ENCODE results near the gene ABO. TPM values are rescaled to one million over a fixed set of nuclear protein-coding genes. Genes with fewer than 3 reads are reported as not detected.

ABO gene
- total RNA-seq, 4 donors from 2014 or later: 1.8 to 7.3 (median 4.0) TPM

DNA sequence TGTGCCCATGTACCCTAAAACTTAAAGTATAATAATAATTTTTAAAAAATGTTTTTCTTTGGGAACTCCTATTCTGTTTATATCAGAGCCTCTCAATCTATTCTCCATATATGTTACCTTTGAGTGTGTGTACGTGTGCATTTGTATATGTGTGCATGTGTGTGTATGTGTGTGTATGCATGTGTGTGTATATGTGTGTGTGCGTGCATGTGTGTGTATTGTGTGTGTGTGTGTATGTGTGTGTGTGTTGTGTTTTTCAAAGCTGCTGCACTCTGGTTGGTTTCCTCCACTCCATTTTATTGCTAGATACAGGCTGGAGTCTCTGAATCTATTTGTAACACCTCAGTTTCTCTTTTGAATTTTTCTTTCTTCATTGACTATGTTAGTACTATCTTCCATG lies 41.0 kb upstream of the ABO start:
- DNase-seq (ENCODE audit: low spot score) (no peak), ATAC-seq (ENCODE audit: low FRiP score) (no peak)
- TF ChIP-seq CTCF (IDR thresholded peaks at IDR 0.05): no peak

- ATAC-seq (ENCODE audit: low FRiP score) (no peak), DNase-seq (ENCODE audit: low spot score) (no peak)
- TF ChIP-seq CTCF (IDR thresholded peaks at IDR 0.05): no peak
These were observed 34.6 kb upstream of the ABO start for GRCh38 chr9:133309608-133310007.

DNA sequence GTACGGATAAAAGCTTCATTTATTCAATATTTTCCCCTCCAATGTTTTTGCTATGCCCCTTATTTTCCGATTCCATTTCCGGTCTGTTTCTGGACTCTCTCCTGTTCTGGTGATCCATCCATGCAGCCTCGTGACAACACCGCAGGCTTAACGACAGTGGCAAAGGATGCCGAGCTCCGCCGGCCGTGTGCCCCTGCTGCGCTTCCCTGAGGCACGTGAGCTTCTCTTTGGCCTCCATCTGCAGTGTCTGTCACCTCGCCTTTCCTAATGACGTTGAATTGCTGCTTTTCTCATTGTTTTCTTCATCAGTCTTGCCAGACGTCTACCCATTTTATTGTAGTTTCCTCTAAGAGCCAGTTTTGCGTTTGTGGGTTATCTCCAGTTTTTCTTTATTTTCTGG lies 32.3 kb upstream of the ABO start:
- DNase-seq (ENCODE audit: low spot score) (no peak), ATAC-seq (ENCODE audit: low FRiP score) (no peak)
- TF ChIP-seq CTCF (IDR thresholded peaks at IDR 0.05): no peak

GRCh38 chr9:133306242-133307204 lies 31.5 kb upstream of the ABO start:
- TF ChIP-seq CTCF (IDR thresholded peaks at IDR 0.05): no peak
- DNase-seq (ENCODE audit: low spot score) (no peak), ATAC-seq (ENCODE audit: low FRiP score) (no peak)

GRCh38 chr9:133305731-133306130 lies 30.7 kb upstream of the ABO start:
- no peak for TF ChIP-seq CTCF (IDR thresholded peaks at IDR 0.05)
- DNase-seq (ENCODE audit: low spot score): no peak

DNA sequence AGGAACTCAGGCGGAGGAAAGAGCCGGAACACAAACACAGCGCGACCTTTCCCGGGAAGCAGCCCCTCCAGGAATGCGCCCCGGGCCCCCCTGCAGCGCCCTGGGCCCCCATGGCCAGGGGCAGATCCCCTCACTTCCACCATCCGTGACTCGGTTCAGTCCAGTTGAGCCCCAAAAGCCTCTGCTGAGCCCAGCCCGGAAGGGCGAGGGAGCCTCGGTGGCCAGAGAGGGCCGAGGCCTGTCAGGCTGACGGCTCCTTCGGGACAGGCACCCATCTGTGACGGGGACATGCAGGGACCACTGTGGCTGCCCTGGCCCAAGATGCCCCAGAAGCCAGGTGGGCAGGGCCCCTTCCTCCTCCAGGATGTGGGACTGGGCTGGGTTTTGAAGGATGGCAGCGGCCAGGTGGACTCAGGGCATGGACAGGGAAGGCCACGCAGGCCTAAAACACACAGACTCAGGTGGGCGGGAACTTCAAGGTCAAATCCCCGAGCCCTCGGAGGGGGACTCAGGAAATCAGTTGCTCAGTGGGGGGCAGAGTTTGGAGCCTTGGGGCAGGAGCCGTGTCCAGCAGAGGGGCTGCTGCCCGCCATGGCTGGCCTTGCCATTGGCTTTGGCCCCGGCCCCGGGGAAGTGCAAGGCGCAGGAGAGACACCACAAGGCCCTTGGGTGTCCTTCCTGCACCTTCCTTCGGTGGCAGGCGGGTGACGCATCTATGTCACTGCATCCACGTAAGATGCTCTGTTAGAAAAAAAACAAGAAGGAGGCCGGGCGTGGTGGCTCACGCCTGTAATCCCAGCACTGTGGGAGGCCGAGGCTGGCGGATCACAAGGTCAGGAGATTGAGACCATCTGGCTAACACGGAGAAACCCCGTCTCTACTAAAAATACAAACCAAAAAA lies 29.7 kb upstream of the ABO start:
- no peak for TF ChIP-seq CTCF (IDR thresholded peaks at IDR 0.05)
- ATAC-seq (ENCODE audit: low FRiP score) (no peak), DNase-seq (ENCODE audit: low spot score) (no peak)

More at GRCh38 chr9:133305731-133306130, 30.7 kb upstream of the ABO start:
- ATAC-seq (ENCODE audit: low FRiP score): no peak

All from omental fat pad (tissue), 4 donors.